GM19468 (cell line): ENCODE data around the gene KCNQ5.

ENCODE experiments used
- ATAC-seq: cut with Tn5 transposase; IDR thresholded peaks from one replicate; pipeline ENCODE4 v1.9.1; 2021; ENCODE audit warnings: mild to moderate bottlenecking, moderate library complexity, moderate number of reproducible peaks; ENCODE audit not compliant: unreplicated experiment; ENCODE audit errors: extremely low read depth

Gene KCNQ5

GRCh38 chr6:72940265-72940664, 318.4 kb downstream of the KCNQ5 start:
- ATAC-seq: no peak

GRCh38 chr6:72941263-72941662, 319.4 kb downstream of the KCNQ5 start:
- ATAC-seq: no peak

GRCh38 chr6:72941751-72942150, 319.9 kb downstream of the KCNQ5 start:
- no peak for ATAC-seq

- no peak for ATAC-seq
Observed at GRCh38 chr6:72943699-72944098, 321.8 kb downstream of the KCNQ5 start.

GRCh38 chr6:72944660-72945059, 322.8 kb downstream of the KCNQ5 start:
- ATAC-seq: no peak

GRCh38 chr6:72946774-72947173, 324.9 kb downstream of the KCNQ5 start:
- no peak for ATAC-seq

GRCh38 chr6:72947534-72947933, 325.7 kb downstream of the KCNQ5 start:
- ATAC-seq: no peak

GRCh38 chr6:72948153-72948552, 326.3 kb downstream of the KCNQ5 start:
- no peak for ATAC-seq

GRCh38 chr6:72950114-72950860, 328.4 kb downstream of the KCNQ5 start:
- no peak for ATAC-seq

- no peak for ATAC-seq
Observed at GRCh38 chr6:72952808-72953630, 331.2 kb downstream of the KCNQ5 start.

GRCh38 chr6:72953971-72954381, 332.1 kb downstream of the KCNQ5 start:
- no peak for ATAC-seq

- ATAC-seq: no peak
Observed at GRCh38 chr6:72954716-72955115, 332.9 kb downstream of the KCNQ5 start.

- ATAC-seq: no peak
Observed at GRCh38 chr6:72955666-72956065, 333.8 kb downstream of the KCNQ5 start.

GRCh38 chr6:72956272-72956671, 334.4 kb downstream of the KCNQ5 start:
- ATAC-seq: no peak

GRCh38 chr6:72959821-72960220, 338.0 kb downstream of the KCNQ5 start:
- ATAC-seq: no peak

- ATAC-seq: no peak
Observed at GRCh38 chr6:72963946-72964345, 342.1 kb downstream of the KCNQ5 start.

- ATAC-seq: no peak
Observed at GRCh38 chr6:72966628-72967280, 344.9 kb downstream of the KCNQ5 start.

GRCh38 chr6:72967329-72967728, 345.5 kb downstream of the KCNQ5 start:
- ATAC-seq: no peak

- ATAC-seq: no peak
Observed at GRCh38 chr6:72968704-72969103, 346.8 kb downstream of the KCNQ5 start.

GRCh38 chr6:72969666-72970065, 347.8 kb downstream of the KCNQ5 start:
- no peak for ATAC-seq

- ATAC-seq: no peak
Observed at GRCh38 chr6:72972579-72972978, 350.7 kb downstream of the KCNQ5 start.
